22Rv1 (cell line): ENCODE data around the gene WDR77.

Experiments used
- H3K27ac ChIP-seq: fragments of 450-650 bp; 2 replicates; pipeline ENCODE4 v1.5.1; 2017
- ZFX ChIP-seq: fragments of 450-650 bp; IDR thresholded peaks from 2 replicates; pipeline ENCODE4 v1.6.1; 2017; ENCODE audit warnings: antibody characterized with exemption, borderline replicate concordance
- TF ChIP-seq, protein P1 (sequence below): fragments of 450-650 bp; IDR thresholded peaks from 2 replicates; pipeline ENCODE4 v1.5.1; 2017; ENCODE audit warnings: mild to moderate bottlenecking

Gene WDR77

DNA sequence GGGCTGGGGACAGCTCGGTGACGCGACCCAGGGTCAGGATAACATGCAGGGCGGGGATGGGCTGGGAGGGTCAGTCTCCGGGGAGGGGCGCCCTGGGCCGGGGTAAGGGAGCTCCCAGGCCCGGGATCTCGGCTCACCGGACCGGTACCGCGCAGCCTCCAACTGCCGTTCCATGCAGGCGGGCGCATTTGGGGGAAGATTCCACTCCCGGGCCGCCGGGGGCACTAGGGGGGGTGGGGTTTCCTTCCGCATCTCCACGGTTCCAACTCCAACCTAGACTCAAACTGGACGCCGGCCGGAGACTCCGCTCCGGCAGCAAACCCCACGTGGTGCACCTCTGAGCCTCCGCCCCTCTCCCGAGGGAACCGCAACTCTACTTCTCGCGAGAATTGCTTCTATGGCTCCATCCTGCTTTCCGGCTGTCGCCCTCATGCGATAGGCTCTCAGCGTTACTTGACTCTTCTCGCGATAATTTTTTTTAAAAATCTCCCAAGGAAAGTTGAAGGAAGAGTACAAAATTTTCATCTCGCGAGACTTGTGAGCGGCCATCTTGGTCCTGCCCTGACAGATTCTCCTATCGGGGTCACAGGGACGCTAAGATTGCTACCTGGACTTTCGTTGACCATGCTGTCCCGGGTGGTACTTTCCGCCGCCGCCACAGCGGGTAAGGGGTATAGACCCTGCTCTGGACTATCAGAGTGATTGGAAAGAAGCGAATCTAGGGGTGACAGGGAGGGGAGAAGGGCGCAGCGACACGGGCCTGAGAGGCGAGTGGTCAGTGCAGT lies at the start of gene WDR77, which contains the start of gene ATP5PB:
Gene WDR77 (minus strand): TSS at position 339 of the 785 bp plus-strand sequence. CDS start 87 bp downstream, at position 252.
Gene ATP5PB (plus strand): TSS at position 547 of the 785 bp plus-strand sequence. CDS start 78 bp downstream, at position 625.
- TF ChIP-seq, protein P1, sequence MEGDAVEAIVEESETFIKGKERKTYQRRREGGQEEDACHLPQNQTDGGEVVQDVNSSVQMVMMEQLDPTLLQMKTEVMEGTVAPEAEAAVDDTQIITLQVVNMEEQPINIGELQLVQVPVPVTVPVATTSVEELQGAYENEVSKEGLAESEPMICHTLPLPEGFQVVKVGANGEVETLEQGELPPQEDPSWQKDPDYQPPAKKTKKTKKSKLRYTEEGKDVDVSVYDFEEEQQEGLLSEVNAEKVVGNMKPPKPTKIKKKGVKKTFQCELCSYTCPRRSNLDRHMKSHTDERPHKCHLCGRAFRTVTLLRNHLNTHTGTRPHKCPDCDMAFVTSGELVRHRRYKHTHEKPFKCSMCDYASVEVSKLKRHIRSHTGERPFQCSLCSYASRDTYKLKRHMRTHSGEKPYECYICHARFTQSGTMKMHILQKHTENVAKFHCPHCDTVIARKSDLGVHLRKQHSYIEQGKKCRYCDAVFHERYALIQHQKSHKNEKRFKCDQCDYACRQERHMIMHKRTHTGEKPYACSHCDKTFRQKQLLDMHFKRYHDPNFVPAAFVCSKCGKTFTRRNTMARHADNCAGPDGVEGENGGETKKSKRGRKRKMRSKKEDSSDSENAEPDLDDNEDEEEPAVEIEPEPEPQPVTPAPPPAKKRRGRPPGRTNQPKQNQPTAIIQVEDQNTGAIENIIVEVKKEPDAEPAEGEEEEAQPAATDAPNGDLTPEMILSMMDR = no peak
- TF ChIP-seq ZFX = no peak
- H3K27ac ChIP-seq = peak within 1 kb of the TSS; percentile 82

DNA sequence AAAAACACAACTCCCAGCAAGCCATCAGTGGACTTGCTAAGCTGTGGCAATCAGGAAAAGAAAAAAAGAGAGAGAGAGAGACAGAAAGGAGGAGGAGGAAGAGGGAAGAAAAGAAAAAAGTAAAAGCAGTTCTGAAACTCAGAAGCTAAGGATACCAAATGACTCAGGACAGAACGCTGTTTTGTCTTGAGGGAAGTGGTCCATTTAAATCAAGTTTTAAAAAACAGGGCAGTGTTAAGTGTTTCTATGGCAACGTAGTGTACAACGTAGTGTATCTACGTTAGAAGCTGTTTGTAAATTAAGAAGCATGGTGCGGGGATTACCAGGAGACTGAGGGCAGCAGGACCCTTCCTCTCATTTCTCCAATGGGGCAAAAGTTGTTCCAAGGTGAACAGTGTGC lies 48.5 kb upstream of the WDR77 start:
- no peak for TF ChIP-seq ZFX
- TF ChIP-seq, protein P1 = no peak
- no peak overlapping the region for H3K27ac ChIP-seq

DNA sequence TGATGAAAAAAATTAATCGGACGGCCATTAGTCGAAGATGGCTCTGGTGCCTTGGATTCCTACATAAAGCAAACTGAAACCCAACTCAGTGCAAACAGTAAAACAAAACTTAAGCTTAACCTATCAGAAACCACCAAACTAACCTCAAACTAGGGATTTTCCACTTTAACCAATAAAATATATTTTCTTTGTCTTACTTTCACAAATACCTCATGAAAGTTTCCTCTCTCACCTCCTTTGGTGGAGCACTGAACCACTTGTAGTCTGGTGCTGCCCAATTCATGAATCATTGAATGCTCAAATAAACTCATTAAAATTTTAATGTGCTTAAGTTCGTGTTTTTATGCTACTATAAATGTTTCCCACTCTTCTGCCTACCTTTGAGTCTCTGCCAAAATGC lies 47.3 kb upstream of the WDR77 start:
- H3K27ac ChIP-seq = no peak overlapping the region
- TF ChIP-seq, protein P1 = no peak

DNA sequence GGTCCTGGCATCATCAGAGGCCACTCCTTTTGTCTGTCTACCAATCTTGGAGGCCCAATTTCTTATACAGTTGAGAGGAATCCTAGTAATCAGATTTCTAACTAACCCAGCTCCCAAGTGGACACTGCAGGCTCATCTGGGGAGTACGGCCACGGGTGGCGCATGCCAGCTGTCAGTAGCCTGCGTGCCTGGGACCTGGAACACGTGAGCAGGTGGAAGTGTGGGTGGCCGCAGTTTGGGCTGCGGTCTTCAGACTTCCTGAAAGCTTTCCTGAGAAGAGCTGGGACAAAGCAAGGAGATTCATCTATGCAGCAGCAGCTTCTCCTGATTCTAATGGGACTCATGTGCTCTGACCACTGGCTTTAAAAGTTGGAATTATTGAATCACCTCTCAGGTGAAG lies 42.0 kb upstream of the WDR77 start:
- no peak for TF ChIP-seq ZFX
- TF ChIP-seq, protein P1 = no peak
- no peak overlapping the region for H3K27ac ChIP-seq

DNA sequence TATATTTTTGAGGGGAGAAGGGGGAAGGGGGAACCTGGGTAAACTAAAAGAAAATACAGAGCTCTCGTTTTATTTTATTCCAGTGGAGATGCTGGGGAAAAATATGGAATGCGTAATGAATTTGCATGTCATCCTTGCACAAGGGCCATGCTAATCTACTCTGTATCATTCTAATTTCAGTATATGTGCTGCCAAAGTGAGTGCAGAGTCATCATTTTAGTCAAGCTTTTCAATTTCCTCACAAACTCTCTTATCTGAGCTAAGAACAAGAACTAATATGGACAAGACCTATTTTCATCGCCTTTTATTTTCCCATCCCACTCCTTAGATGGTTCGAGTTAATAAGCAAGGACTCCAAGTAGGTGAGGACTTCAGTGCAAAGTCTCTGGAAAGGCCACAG lies 41.2 kb upstream of the WDR77 start:
- TF ChIP-seq, protein P1 = no peak
- TF ChIP-seq ZFX = no peak
- no peak overlapping the region for H3K27ac ChIP-seq

DNA sequence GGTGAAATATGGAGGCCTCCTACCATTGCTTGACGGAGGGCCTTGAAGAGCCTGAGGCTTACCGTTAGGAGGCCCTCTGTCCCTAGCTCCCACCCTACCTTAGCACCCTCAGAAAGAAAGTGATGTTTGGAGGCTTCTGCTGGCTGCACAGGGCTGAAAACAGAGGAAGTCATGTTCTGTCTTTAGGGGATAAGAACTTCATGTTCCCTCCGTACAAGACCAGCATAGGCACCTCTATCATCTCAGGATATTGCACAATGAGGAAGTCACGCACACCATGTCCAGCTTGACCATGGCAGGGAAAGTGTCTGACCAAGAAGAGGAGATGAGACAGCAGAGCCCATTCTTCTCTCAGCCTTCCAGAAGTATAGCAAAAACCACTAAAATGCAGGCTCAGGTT lies 40.5 kb upstream of the WDR77 start:
- TF ChIP-seq, protein P1 = no peak
- no peak for TF ChIP-seq ZFX
- no peak overlapping the region for H3K27ac ChIP-seq

DNA sequence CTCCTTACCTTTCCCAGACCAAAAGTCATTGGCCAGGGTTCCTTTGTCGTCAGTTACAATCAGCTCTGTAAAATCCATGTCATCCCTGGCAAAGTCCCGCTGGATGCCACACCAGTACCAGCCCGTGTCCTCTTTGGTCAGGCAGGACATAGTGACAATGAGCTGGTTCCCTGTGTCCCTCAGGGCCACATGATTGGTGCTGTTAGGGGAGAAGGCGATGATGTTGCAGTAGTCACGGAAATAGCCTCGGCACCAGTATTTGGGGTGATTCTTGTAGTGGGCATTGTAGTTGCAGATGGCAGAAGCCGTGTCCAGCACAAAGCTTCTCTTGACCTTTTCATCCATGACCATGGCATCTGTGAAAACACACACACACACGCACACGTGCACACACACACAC lies 39.6 kb upstream of the WDR77 start:
- no peak overlapping the region for H3K27ac ChIP-seq
- no peak for TF ChIP-seq ZFX
- TF ChIP-seq, protein P1 = no peak
